Liver (tissue), 3 donors: ENCODE measurements around the gene CDKN2B-AS1.

Experiments
- EGR1 ChIP-seq, 2 donors: IDR thresholded peaks; 2 replicates each; pipeline ENCODE4 v1.6.1; 2016 to 2018; ENCODE audit warnings: antibody characterized with exemption in 2 of 2, low read depth in 2 of 2
- GABPA ChIP-seq, 2 donors: IDR thresholded peaks in 1 of 2; conservative IDR thresholded peaks in 1 of 2; 2 replicates each; pipeline ENCODE4 v1.6.1; 2016; ENCODE audit warnings: antibody characterized with exemption in 2 of 2, mild to moderate bottlenecking in 1 of 2, moderate library complexity in 1 of 2
- HNF4G ChIP-seq: IDR thresholded peaks from 2 replicates; pipeline ENCODE4 v1.6.1; 2016; ENCODE audit warnings: antibody characterized with exemption
- MAX ChIP-seq: IDR thresholded peaks from 2 replicates; pipeline ENCODE4 v1.6.1; 2016; ENCODE audit warnings: antibody characterized with exemption
- TAF1 ChIP-seq: conservative IDR thresholded peaks from 2 replicates; pipeline ENCODE4 v1.6.1; 2016; ENCODE audit warnings: antibody characterized with exemption, mild to moderate bottlenecking
- YY1 ChIP-seq: IDR thresholded peaks from 2 replicates; pipeline ENCODE4 v1.6.1; 2016; ENCODE audit warnings: antibody characterized with exemption, mild to moderate bottlenecking
- TF ChIP-seq, protein P1 (sequence below): fragments of 150-350 bp; IDR thresholded peaks from 2 replicates; pipeline ENCODE4 v1.5.1; 2017; ENCODE audit warnings: improper control_type of control experiment, low read depth, low read length; ENCODE audit not compliant: missing input control
- donor health status: healthy.
- donor health status: healthy.

DNA sequence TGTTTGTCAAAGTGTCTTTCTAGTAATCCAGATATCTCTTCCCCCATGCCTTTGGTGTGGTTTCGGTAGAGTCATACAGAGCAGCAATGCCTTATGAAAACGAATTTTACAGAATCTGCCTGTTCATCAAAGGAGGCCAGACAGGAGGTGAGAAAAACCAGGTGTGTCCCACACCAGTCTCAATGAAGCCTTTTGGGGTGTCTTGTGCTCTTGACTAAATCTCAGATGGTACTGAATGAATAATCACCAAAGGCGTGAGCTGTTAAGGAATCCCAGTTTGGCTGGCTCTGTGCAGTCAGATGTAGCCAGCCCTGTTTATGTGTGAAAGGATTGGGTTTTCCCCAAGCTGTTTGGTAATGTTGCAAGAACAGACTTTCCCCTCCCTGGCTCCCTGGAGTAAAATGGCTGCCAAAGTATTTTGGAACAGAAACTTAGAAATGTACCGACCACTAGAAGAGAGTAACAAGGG, 85.3 kb downstream of the CDKN2B-AS1 start:
- TF ChIP-seq, protein P1, sequence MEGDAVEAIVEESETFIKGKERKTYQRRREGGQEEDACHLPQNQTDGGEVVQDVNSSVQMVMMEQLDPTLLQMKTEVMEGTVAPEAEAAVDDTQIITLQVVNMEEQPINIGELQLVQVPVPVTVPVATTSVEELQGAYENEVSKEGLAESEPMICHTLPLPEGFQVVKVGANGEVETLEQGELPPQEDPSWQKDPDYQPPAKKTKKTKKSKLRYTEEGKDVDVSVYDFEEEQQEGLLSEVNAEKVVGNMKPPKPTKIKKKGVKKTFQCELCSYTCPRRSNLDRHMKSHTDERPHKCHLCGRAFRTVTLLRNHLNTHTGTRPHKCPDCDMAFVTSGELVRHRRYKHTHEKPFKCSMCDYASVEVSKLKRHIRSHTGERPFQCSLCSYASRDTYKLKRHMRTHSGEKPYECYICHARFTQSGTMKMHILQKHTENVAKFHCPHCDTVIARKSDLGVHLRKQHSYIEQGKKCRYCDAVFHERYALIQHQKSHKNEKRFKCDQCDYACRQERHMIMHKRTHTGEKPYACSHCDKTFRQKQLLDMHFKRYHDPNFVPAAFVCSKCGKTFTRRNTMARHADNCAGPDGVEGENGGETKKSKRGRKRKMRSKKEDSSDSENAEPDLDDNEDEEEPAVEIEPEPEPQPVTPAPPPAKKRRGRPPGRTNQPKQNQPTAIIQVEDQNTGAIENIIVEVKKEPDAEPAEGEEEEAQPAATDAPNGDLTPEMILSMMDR, result no peak
- TF ChIP-seq YY1 (peak; percentile 93), GABPA (IDR thresholded peaks at IDR 0.05 in 1 of 2, conservative IDR thresholded peaks at IDR 0.05 in 1 of 2) (no peak), MAX (no peak), HNF4G (no peak), TAF1 (no peak), EGR1 (IDR thresholded peaks at IDR 0.05; ENCODE audit: low read depth in 2 of 2) (no peak)
